NOMO-1 treated with dmso at 0.1 percent for 144 hours (cell line): ENCODE data around the gene ZBTB25.

Experiments used
- DNase-seq: peaks from one replicate; lab custom pipeline; 2025; ENCODE audit not compliant: unreplicated experiment; lab: John Stamatoyannopoulos, UW

ZBTB25 gene

DNA sequence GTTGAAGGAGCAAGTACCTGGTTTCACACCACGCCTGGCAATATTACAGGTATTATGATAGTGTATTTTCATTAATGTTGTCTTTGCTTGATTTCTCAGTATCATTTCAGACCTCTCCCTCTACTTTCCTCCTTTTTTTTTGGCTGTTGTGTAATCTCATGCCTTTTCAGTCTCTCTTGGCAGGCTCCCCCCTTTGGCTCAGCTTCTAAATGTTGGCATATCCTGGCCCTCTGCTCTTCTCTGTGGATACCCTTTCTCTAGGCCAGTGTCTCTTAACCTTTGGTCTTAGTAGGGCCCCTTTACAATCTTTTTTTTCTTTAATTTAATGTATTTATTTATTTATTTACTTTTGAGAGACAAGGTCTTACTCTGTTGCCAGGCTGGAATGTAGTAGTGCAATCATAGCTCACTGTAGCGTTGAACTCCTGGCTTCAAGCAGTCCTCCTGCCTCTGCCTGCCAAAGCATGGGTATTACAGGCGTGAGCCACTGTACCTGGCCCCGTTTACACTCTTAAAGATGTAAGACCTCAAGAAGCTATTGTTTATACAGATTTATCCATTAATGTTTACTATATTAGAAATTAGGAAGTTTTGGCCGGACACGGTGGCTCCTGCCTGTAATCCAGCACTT, 102.7 kb downstream of the ZBTB25 start:
- no peak for DNase-seq
